ENCODE data around the gene XRCC1. TPM values are rescaled to one million over a fixed set of nuclear protein-coding genes. Genes with fewer than 3 reads are reported as not detected.

XRCC1 gene
- total and polyA plus RNA-seq, 9 of the 15 experiments (the other 6 are each of a cell fraction or from before 2014, with no cell fraction given), result 1.5 to 36.9 (median 24.9) TPM

- TF ChIP-seq GMEB1 (CRISPR knock-in tag; IDR thresholded peaks at IDR 0.05), result peak; percentile 53
- TF ChIP-seq ZBTB1 (CRISPR knock-in tag; IDR thresholded peaks at IDR 0.05; ENCODE audit: borderline replicate concordance, low read depth), result peak; percentile 42; the same call in 1 of the 2 replicates
- TF ChIP-seq MTA3 (IDR thresholded peaks at IDR 0.05; ENCODE audit: borderline replicate concordance), result peak; percentile 65; the same call in 1 of the 2 replicates
- 0 out of 2 replicates have a peak, but pooled peaks have one; percentile 4 for TF ChIP-seq CBFA2T3 (IDR thresholded peaks at IDR 0.05)
- TF ChIP-seq KDM1A (IDR thresholded peaks at IDR 0.05), result no peak
- no peak for TF ChIP-seq ZNF311 (CRISPR knock-in tag; IDR thresholded peaks at IDR 0.05)
- TF ChIP-seq SIN3B (IDR thresholded peaks at IDR 0.05; ENCODE audit: low read depth), result peak; percentile 65
- TF ChIP-seq ZBTB33 (CRISPR knock-in tag; IDR thresholded peaks at IDR 0.05), result peak; percentile 44; the same call in 1 of the 2 replicates
- peak; percentile 69 for TF ChIP-seq MAX (CRISPR knock-in tag; IDR thresholded peaks at IDR 0.05)
- peak; percentile 83 for TF ChIP-seq FIP1L1 (IDR thresholded peaks at IDR 0.05; ENCODE audit: low read depth, low read length, poor library complexity, severe bottlenecking)
- TF ChIP-seq TEAD4 (IDR thresholded peaks at IDR 0.05; ENCODE audit: low read length), result no peak
- no peak for TF ChIP-seq TEAD4 (CRISPR knock-in tag; IDR thresholded peaks at IDR 0.05; ENCODE audit: borderline replicate concordance)
- 0 out of 2 replicates have a peak, but pooled peaks have one; percentile 3 for TF ChIP-seq SAFB (IDR thresholded peaks at IDR 0.05; ENCODE audit: borderline replicate concordance, low read depth, low read length)
- no peak for TF ChIP-seq ATF3 (IDR thresholded peaks at IDR 0.05)
- TF ChIP-seq ATF3 (CRISPR knock-in tag; conservative IDR thresholded peaks at IDR 0.05), result peak; percentile 21; the same call in 1 of the 2 replicates
- no peak; the same call in 1 of the 2 replicates for TF ChIP-seq NCOA1 (IDR thresholded peaks at IDR 0.05; ENCODE audit: low read depth)
- 0 out of 2 replicates have a peak, but pooled peaks have one; percentile 14 for TF ChIP-seq KAT7 (CRISPR knock-in tag; IDR thresholded peaks at IDR 0.05; ENCODE audit: borderline replicate concordance)
- TF ChIP-seq ZNF830 (CRISPR knock-in tag; IDR thresholded peaks at IDR 0.05), result peak; percentile 86; the same call in 1 of the 2 replicates
- TF ChIP-seq CHAMP1 (IDR thresholded peaks at IDR 0.05), result no peak
- TF ChIP-seq ZBTB7A (IDR thresholded peaks at IDR 0.05; ENCODE audit: borderline replicate concordance, control insufficient read depth, low read depth, low read length), result peak; percentile 33
- peak; percentile 87 for TF ChIP-seq ZNF143 (CRISPR knock-in tag; IDR thresholded peaks at IDR 0.05)
Measured at GRCh38 chr19:43619262-43620060, 44.1 kb upstream of the XRCC1 start, which contains the start of gene ZNF428 (continued).
